HepG2 (cell line): ENCODE measurements around the gene TBX6. TPM values are rescaled to one million over a fixed set of nuclear protein-coding genes. Genes with fewer than 3 reads are reported as not detected.

Experiments
- ATAC-seq: fragments of 200-7000 bp; cut with Tn5 transposase; 3 replicates; pipeline ENCODE4 v1.9.1; 2020; ENCODE audit warnings: mild to moderate bottlenecking, moderate library complexity
- BruUV-seq: library from RNA; stranded (reverse); fragments of 400-500 nt; replicated peaks from 2 replicates; lab custom pipeline; 2021; lab: Mats Ljungman, UMichigan
- CTCF ChIA-PET: fragments of 300-600 bp; formaldehyde crosslinking; extraction: SDS; loops from one replicate; lab custom pipeline; 2021; ENCODE audit warnings: low total read pairs, inconsistent platforms, low intra/inter-chr PET ratio; lab: Yijun Ruan, JAX
- POLR2A ChIA-PET: fragments of 350-600 bp; sonication (Branson Sonifier 250); formaldehyde crosslinking; loops from one replicate; lab custom pipeline; 2020; ENCODE audit warnings: antibody characterized with exemption, inconsistent platforms; lab: Yijun Ruan, JAX
- DNase-seq: peaks from one replicate; pipeline ENCODE4 v3.0.0-alpha.2; 2015; ENCODE audit warnings: low spot score
- FAIRE-seq: peaks from 3 replicates; lab custom pipeline; 2011; peaks lifted over from hg19 to GRCh38; lab: Jason Lieb, UNC
- H2AFZ ChIP-seq: one replicate; pipeline ENCODE4 v1.6.1; 2011; ENCODE audit warnings: low read length, inconsistent platforms
- H3K27ac ChIP-seq: fragments of 300-600 bp; 3 replicates; pipeline ENCODE4 v1.8.0; 2011; ENCODE audit warnings: mixed run types, mild to moderate bottlenecking, mixed read lengths, low read length, inconsistent platforms; ENCODE audit not compliant: insufficient read depth; ENCODE audit errors: extremely low read length
- H3K27me3 ChIP-seq, 2 experiments: fragments of 200-600 bp in 1 of 2; 2 replicates in 1 of 2; 3 replicates in 1 of 2; pipeline versions ENCODE4 v1.6.0 to v1.8.0; 2011; ENCODE audit warnings: low read length in 2 of 2, mild to moderate bottlenecking in 2 of 2, moderate library complexity in 2 of 2, inconsistent platforms in 1 of 2; ENCODE audit not compliant: insufficient read depth in 2 of 2, control insufficient read depth in 1 of 2
- H3K36me3 ChIP-seq, 2 experiments: fragments of 200-600 bp in 1 of 2; replicated peaks in 1 of 2; 2 replicates in 1 of 2; 3 replicates in 1 of 2; pipeline versions ENCODE4 v1.5.1 to v1.8.0; 2011; ENCODE audit warnings: low read length in 2 of 2, inconsistent platforms in 1 of 2; ENCODE audit not compliant: insufficient read depth in 2 of 2, control insufficient read depth in 1 of 2
- H3K4me1 ChIP-seq: 2 replicates; pipeline ENCODE4 v1.5.1; 2012; ENCODE audit warnings: low read length, inconsistent platforms; ENCODE audit not compliant: insufficient read depth
- H3K4me2 ChIP-seq: 2 replicates; pipeline ENCODE4 v1.6.0; 2011; ENCODE audit warnings: low read depth, low read length, inconsistent platforms
- H3K4me3 ChIP-seq, 3 experiments: fragments of 200-600 bp in 1 of 3; sonication (generic), shearing (Covaris generic) in 1 of 3; replicated peaks in 1 of 3; 2 replicates each; pipeline ENCODE4 v1.5.1; 2011 to 2016; ENCODE audit warnings: low read length in 3 of 3, inconsistent platforms in 2 of 3, low read depth in 2 of 3, mild to moderate bottlenecking in 2 of 3, control low read depth in 1 of 3, mixed read lengths in 1 of 3; ENCODE audit not compliant: insufficient read depth in 1 of 3
- H3K79me2 ChIP-seq: one replicate; pipeline ENCODE4 v1.6.1; 2011; ENCODE audit warnings: low read length, inconsistent platforms; ENCODE audit not compliant: insufficient read depth
- H3K9ac ChIP-seq: 2 replicates; pipeline ENCODE4 v1.6.0; 2011; ENCODE audit warnings: mild to moderate bottlenecking, low read depth, low read length, inconsistent platforms; ENCODE audit not compliant: insufficient read depth
- H3K9me3 ChIP-seq: 2 replicates; pipeline ENCODE4 v1.5.1; 2012; ENCODE audit warnings: mild to moderate bottlenecking, low read length
- H4K20me1 ChIP-seq: 2 replicates; pipeline ENCODE4 v1.6.0; 2011; ENCODE audit warnings: inconsistent platforms, mild to moderate bottlenecking, low read length, moderate library complexity; ENCODE audit not compliant: insufficient read depth
- AGO1 ChIP-seq: fragments of 200-400 bp; formaldehyde crosslinking; IDR thresholded peaks from 2 replicates; pipeline ENCODE4 v1.6.1; 2017; ENCODE audit warnings: mild to moderate bottlenecking, low read depth, low read length, moderate library complexity; ENCODE audit not compliant: poor library complexity, severe bottlenecking
- DBP ChIP-seq: sonication (generic); formaldehyde crosslinking; IDR thresholded peaks from 2 replicates; pipeline ENCODE4 v1.4.0; 2020; ENCODE audit warnings: missing genetic modification reagents; ENCODE audit errors: not compliant biosample characterization
- HNRNPH1 ChIP-seq: fragments of 200-400 bp; formaldehyde crosslinking; optimal IDR thresholded peaks from 2 replicates; pipeline ENCODE3; 2017; ENCODE audit warnings: mild to moderate bottlenecking, low read depth, low read length
- KMT2A ChIP-seq: sonication (generic); formaldehyde crosslinking; IDR thresholded peaks from 2 replicates; pipeline ENCODE4 v1.4.0; 2020; ENCODE audit warnings: missing genetic modification reagents
- SP5 ChIP-seq: IDR thresholded peaks from 2 replicates; pipeline ENCODE4 v1.6.1; 2016; ENCODE audit warnings: low read depth, borderline replicate concordance
- STAT5B ChIP-seq: sonication (generic); formaldehyde crosslinking; IDR thresholded peaks from 2 replicates; pipeline ENCODE4 v1.4.0; 2020; ENCODE audit warnings: missing genetic modification reagents
- ZNF253 ChIP-seq: sonication (generic); formaldehyde crosslinking; IDR thresholded peaks from 2 replicates; pipeline ENCODE4 v1.8.0; 2022; ENCODE audit warnings: mild to moderate bottlenecking, missing genetic modification reagents, borderline replicate concordance
- WGBS: methylation state at CpG from one replicate; pipeline ENCODE4 v1.1.6; 2017; ENCODE audit warnings: low lambda C conversion rate; 5-methylcytosine and 5-hydroxymethylcytosine counted together
- in situ Hi-C: cut with HindIII; loops from 2 replicates; pipeline ENCODE4 v1.10.0; 2017; ENCODE audit warnings: low pct_unique_long_range_greater_than_20kb; ENCODE audit not compliant: extremely low pct_ligation_motif_present
- intact Hi-C: fragments of 100-400 bp; cut with micrococcal nuclease; formaldehyde crosslinking; loops from one replicate; pipeline ENCODE4 v1.10.0; 2022; ENCODE audit not compliant: unreplicated experiment
- polyA plus RNA-seq, 8 experiments: library from polyadenylated mRNA; depleted of rRNA in 3 of 8; stranded (reverse) in 7 of 8; unstranded in 1 of 8; fragments of >200 nt; fragmentation: Illumina TruSeq in 4 of 8; extraction: Trizol in 4 of 8; gene quantifications; 2 replicates each; pipeline versions ENCODE4 v1.2.1 to v1.2.3, GENCODE V29; 2011 to 2016; ENCODE audit warnings: low read depth in 4 of 8, missing spikeins in 1 of 8, mixed read lengths in 1 of 8; ENCODE audit not compliant: insufficient read depth in 1 of 8
- total RNA-seq, 5 experiments: library from RNA; depleted of rRNA; stranded (reverse); fragments of >200 nt; fragmentation: Illumina TruSeq; extraction: Trizol; gene quantifications; 2 replicates each; pipeline ENCODE4 v1.2.3, GENCODE V29; 2016; ENCODE audit warnings: low read depth in 1 of 5

Gene TBX6
- total and polyA plus RNA-seq, 2 of the 13 experiments (the other 11 are each of a cell fraction or from before 2014, with no cell fraction given), result 0.24 to 0.42 TPM

GRCh38 chr16:30079480-30079879 lies 12.2 kb downstream of the TBX6 start:
- Histone ChIP-seq H3K4me3 (no peak overlapping the region), H3K9me3 (no peaks in the 10 kb centered on the region), H3K36me3 (peaks cover 31 to 57% of the 10 kb centered on the region in 2 experiments), H3K4me2 (no peak overlapping the region), H2AFZ (no peak overlapping the region), H3K79me2 (peaks cover 51% of the 10 kb centered on the region), H3K9ac (no peak overlapping the region; the same call in 1 of the 2 replicates), H3K27me3 (no peaks in the 10 kb centered on the region; a peak in 1 of 5 replicates), H3K4me1 (peaks cover 68% of the 10 kb centered on the region), H4K20me1 (peaks cover 14% of the 10 kb centered on the region), H3K27ac (no peak overlapping the region)
- POLR2A ChIA-PET, result interaction anchor here (0.9 to 4.4 kb wide), 3 partner anchors 9 to 15 kb away, joined by 3 to 28 read pairs (median 14); partner anchors contain the start of genes ALDOA and TBX6
- ATAC-seq (no peak), FAIRE-seq (no peak), DNase-seq (no peak)
- no TSS peak for BruUV-seq
- 92% methylated on average over 7 of the region's 7 CpGs for WGBS
- intact Hi-C loops, result no loop called here
- CTCF ChIA-PET, result no interaction called here
- in situ Hi-C loops, result loop anchor here (25.0 kb wide), 1 partner anchor 558 kb away; no protein-coding TSS in a partner anchor
- TF ChIP-seq HNRNPH1 (no peak), SP5 (CRISPR knock-in tag) (no peak), AGO1 (no peak), STAT5B (CRISPR knock-in tag) (no peak)

GRCh38 chr16:30078744-30079143 lies 13.0 kb downstream of the TBX6 start:
- peaks cover 68% of the 10 kb centered on the region for H3K4me1 ChIP-seq
- no peak overlapping the region for H2AFZ ChIP-seq
- DNase-seq (no peak), ATAC-seq (no peak), FAIRE-seq (no peak)
- TF ChIP-seq ZNF253 (CRISPR knock-in tag) (0 out of 2 replicates have a peak, but pooled peaks have one; percentile 45), DBP (no peak), KMT2A (CRISPR knock-in tag) (0 out of 2 replicates have a peak, but pooled peaks have one; percentile 20)
- peak overlapping the region; percentile 91; the same call in 1 of the 2 replicates for H3K4me2 ChIP-seq
- 91% methylated on average over 5 of the region's 7 CpGs for WGBS
- BruUV-seq, result no TSS peak
- no peaks in the 10 kb centered on the region for H3K9me3 ChIP-seq
- peaks cover 51% of the 10 kb centered on the region for H3K79me2 ChIP-seq
- no peak overlapping the region; a peak in 1 of 6 replicates for H3K4me3 ChIP-seq
- no peaks in the 10 kb centered on the region; a peak in 1 of 5 replicates for H3K27me3 ChIP-seq
- peaks cover 14% of the 10 kb centered on the region for H4K20me1 ChIP-seq
- H3K27ac ChIP-seq, result no peak overlapping the region
- ChIA-PET POLR2A (interaction anchor here (0.9 to 4.4 kb wide), 4 partner anchors 8 to 14 kb away, joined by 3 to 28 read pairs (median 8); partner anchors contain the start of genes ALDOA and TBX6), CTCF (no interaction called here)
- intact Hi-C loops (no loop called here), in situ Hi-C loops (loop anchor here (25.0 kb wide), 1 partner anchor 559 kb away; no protein-coding TSS in a partner anchor)
- no peak overlapping the region for H3K9ac ChIP-seq
- peaks cover 25 to 50% of the 10 kb centered on the region in 2 experiments for H3K36me3 ChIP-seq
